ENCODE results near the gene CHST8. TPM values are rescaled to one million over a fixed set of nuclear protein-coding genes. Genes with fewer than 3 reads are reported as not detected.
"Not testable (repeated sequence)": the region's sequence is repeated elsewhere in the genome, so short reads cannot be mapped to it uniquely, and the experiment has no call there.

CHST8 gene
- total RNA-seq, 1 experiment from 2014 or later = not detected

- DNase-seq (ENCODE audit: low read depth) = no peak
Measured at GRCh38 chr19:33811246-33811645, 189.5 kb downstream of the CHST8 start.

- no peak for DNase-seq (ENCODE audit: low read depth)
Measured at GRCh38 chr19:33811736-33812387, 190.1 kb downstream of the CHST8 start.

- DNase-seq (ENCODE audit: low read depth) = no peak
Measured at GRCh38 chr19:33812388-33813330, 190.9 kb downstream of the CHST8 start.

- no peak for DNase-seq (ENCODE audit: low read depth)
Measured at GRCh38 chr19:33813391-33814101, 191.8 kb downstream of the CHST8 start.

GRCh38 chr19:33814181-33815165, 192.7 kb downstream of the CHST8 start:
- DNase-seq (ENCODE audit: low read depth) = no peak

- DNase-seq (ENCODE audit: low read depth) = peak; percentile 61
Measured at GRCh38 chr19:33815380-33816340, 193.9 kb downstream of the CHST8 start.

- no peak for DNase-seq (ENCODE audit: low read depth)
Measured at GRCh38 chr19:33818411-33818810, 196.7 kb downstream of the CHST8 start.

- not testable (repeated sequence) for DNase-seq (ENCODE audit: low read depth)
Measured at GRCh38 chr19:33819078-33819477, 197.3 kb downstream of the CHST8 start.

- no peak for DNase-seq (ENCODE audit: low read depth)
Measured at GRCh38 chr19:33819506-33819879, 197.7 kb downstream of the CHST8 start.

GRCh38 chr19:33819880-33820781, 198.4 kb downstream of the CHST8 start:
- peak; percentile 96 for DNase-seq (ENCODE audit: low read depth)

- peak; percentile 53 for DNase-seq (ENCODE audit: low read depth)
Measured at GRCh38 chr19:33821871-33822270, 200.1 kb downstream of the CHST8 start.

Other genes with a start within 250 kb of the CHST8 start
- gene CEBPG, start 248.2 kb upstream of the CHST8 start, total RNA-seq (2014; rRNA removed; shearing (Covaris generic)) = 15.0 and 15.6 TPM in 2 replicates
- gene PEPD, start 100.2 kb upstream of the CHST8 start, total RNA-seq (2014; rRNA removed; shearing (Covaris generic)) = 50.9 and 54.7 TPM in 2 replicates
- 62.4 and 95.0 TPM in 2 replicates for gene KCTD15, start 174.9 kb downstream of the CHST8 start, total RNA-seq (2014; rRNA removed; shearing (Covaris generic))

Data from RPMI7951 (cell line).